ENCODE measurements around the gene CSNK1G3.

CSNK1G3 gene

GRCh38 chr5:123665822-123666371, 153.9 kb downstream of the CSNK1G3 start:
- TF ChIP-seq, protein P1, sequence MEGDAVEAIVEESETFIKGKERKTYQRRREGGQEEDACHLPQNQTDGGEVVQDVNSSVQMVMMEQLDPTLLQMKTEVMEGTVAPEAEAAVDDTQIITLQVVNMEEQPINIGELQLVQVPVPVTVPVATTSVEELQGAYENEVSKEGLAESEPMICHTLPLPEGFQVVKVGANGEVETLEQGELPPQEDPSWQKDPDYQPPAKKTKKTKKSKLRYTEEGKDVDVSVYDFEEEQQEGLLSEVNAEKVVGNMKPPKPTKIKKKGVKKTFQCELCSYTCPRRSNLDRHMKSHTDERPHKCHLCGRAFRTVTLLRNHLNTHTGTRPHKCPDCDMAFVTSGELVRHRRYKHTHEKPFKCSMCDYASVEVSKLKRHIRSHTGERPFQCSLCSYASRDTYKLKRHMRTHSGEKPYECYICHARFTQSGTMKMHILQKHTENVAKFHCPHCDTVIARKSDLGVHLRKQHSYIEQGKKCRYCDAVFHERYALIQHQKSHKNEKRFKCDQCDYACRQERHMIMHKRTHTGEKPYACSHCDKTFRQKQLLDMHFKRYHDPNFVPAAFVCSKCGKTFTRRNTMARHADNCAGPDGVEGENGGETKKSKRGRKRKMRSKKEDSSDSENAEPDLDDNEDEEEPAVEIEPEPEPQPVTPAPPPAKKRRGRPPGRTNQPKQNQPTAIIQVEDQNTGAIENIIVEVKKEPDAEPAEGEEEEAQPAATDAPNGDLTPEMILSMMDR (conservative IDR thresholded peaks at IDR 0.05; ENCODE audit: low read depth, low read length): no peak
- DNase-seq (ENCODE audit: low read depth): no peak
- H3K4me3 ChIP-seq (ENCODE audit: low read depth, low read length): no peak overlapping the region

Measured in choroid plexus epithelial cell (primary cell).